NB4 (cell line): ENCODE results near the gene JMJD7.

Experiments used
- CTCF ChIP-seq: IDR thresholded peaks from one replicate; pipeline ENCODE4 v1.5.1; 2012; ENCODE audit warnings: low read depth, low read length
- MAX ChIP-seq: IDR thresholded peaks from 2 replicates; pipeline ENCODE4 v1.6.1; 2011; ENCODE audit warnings: low read depth, low read length
- POLR2A ChIP-seq: IDR thresholded peaks from 2 replicates; pipeline ENCODE4 v1.6.1; 2011; ENCODE audit warnings: mild to moderate bottlenecking; ENCODE audit not compliant: insufficient read length; ENCODE audit errors: extremely low read depth

DNA sequence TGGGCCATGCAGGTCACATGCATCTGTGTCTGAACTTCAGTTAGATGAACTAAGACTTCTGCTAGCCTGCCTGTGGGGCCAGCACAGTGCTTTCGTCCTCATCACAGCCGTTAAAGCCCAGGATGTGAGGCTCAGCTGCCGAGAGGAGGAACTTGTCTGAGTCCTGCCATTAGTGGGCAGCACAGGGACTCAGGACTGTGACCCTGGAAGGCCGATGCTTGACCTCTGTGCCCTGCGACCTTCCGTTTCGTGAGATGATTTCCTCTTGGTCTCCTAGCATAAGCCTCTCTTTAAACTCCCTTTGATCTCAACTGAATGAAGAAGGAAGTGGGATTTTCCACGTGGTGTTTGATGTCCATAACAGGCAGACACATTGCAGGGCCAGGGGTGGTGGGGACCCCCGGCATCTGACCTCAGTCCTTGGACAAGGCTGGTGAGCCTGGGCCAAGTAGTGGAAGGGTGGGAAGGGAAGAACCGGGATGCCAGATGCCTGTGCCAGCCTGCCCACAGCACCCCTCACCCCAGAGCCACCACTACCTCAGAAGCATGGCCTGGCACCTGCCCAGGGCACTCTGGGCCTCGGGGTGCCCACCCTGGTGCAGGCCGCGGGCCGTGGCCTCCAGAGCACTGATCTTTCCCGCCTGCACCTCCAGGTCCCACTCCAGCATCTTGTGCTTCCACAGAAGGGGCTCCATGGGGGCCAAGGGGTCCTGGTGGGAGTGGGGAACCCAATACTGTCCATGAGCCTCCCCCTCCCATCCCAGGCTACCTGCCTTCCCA lies 32.3 kb downstream of the JMJD7 start:
- TF ChIP-seq CTCF (no peak), POLR2A (no peak), MAX (no peak)
